Retina (tissue), 1 donor: ENCODE measurements around the gene TEAD1.

Experiments used
- DNase-seq: peaks from one replicate; pipeline ENCODE4 v3.0.0-alpha.2; 2016

The TEAD1 gene

GRCh38 chr11:12667646-12668045, 6.6 kb upstream of the TEAD1 start:
- DNase-seq: no peak

DNA sequence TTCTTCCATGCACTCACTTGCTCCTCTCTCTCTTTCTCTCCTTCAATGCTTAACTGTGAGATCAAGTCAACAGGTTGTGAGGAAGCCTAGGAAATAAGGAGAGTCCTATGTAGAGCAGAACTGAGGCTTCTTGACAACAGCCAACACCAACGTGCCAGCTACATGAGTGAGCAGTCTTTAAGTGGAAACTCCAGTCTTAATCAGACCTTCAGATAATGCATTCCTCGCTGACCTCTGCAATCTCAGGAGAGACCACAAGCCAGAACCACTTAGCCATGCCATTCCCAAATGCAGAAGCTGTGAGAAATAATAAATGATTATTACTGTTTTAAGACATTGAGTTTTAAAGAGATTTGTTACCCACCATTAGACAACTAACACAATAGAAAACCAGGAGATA, 6.1 kb upstream of the TEAD1 start:
- no peak for DNase-seq

DNA sequence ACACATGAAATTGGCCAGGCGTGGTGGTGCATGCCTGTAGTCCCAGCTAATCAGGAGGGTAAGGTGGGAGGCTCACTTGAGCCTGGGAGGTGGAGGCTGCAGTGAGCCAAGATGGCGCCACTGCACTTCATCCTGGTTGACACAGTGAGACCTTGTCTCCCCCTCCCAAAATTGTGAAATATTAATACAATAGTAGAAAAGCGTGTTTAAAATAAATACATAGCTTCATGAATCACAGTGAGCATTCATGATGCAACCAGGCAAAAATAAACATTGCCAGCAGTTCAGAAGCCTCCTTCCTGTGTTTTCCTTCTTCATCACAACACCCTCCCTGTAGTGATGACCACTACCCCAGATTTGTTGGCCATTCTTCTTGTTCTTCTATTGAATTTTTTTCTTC, 4.3 kb upstream of the TEAD1 start:
- no peak for DNase-seq

DNA sequence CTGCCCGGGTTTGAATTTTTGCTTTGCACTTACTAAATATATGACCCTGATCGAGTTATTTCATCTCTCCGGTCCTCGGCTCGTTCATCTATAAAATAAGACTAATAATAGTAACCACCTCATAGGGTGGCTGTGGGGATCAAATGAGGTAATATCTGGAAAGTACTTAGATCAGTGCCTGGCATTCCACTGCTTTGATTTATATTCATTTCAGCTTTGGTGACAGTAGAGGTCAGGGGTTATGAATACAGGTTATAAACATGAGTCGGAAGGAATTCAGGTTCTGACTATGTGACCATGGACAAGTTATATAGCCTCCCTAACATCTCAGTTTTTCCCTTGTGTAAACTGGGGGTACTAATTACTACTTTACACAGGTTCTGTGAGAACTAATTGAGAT, 2.9 kb upstream of the TEAD1 start:
- no peak for DNase-seq

DNA sequence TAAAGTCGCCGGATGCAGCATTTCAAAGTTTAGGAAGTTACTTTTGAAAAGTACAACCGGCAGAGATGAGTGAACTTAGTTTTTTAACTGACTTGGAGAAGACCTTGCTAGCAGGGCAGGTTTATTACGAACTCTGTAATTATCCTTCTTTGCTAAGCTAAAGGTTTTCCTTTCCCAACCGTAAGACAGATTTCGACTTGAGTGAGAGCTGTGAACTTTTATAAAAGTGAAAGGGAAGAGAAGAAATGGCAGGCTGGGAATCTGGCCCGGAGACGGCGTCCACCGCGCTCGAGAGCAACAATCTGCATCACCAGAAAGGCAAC, 659 bp upstream of the TEAD1 start:
- DNase-seq: no peak

- no peak for DNase-seq
These were observed 332 bp downstream of the TEAD1 start for GRCh38 chr11:12674571-12674935.

DNA sequence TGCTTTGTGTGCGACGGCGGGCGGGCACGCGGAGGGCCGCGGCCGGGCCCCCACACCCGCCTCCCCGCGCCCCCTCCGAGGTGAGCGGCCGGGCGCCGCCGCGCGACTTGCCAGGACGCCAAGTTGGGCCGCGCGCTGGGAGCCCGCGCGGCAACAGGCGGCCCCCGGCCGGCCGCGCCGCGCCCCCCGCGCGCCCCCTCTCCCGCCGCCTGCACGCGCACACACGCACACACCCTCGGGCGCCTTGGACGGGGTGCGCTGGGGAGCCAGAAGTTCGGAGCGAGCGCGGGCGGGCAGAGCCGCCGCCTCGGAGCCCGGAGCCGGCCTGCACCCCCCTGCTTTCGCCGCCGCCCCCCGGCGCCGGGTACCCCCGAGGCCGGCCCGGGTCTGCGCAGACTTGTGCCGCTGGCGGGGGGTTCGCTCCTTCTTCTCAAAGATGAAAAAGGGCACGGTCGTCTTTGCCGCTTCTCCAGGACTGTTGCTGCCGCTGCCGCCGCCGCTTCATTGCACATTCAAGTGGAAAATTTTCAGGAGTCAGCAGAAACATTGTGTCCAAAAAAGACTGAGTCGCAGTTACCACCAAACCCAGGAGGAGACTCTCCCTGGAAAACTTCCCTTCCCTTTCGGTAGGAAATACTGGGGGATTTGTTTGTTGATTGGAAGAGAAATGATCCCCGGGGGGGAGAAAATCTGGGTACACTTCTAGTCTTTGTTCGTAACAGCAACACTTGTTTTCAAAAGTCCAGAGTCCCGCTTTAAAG, 895 bp downstream of the TEAD1 start:
- peak; percentile 69 for DNase-seq

DNA sequence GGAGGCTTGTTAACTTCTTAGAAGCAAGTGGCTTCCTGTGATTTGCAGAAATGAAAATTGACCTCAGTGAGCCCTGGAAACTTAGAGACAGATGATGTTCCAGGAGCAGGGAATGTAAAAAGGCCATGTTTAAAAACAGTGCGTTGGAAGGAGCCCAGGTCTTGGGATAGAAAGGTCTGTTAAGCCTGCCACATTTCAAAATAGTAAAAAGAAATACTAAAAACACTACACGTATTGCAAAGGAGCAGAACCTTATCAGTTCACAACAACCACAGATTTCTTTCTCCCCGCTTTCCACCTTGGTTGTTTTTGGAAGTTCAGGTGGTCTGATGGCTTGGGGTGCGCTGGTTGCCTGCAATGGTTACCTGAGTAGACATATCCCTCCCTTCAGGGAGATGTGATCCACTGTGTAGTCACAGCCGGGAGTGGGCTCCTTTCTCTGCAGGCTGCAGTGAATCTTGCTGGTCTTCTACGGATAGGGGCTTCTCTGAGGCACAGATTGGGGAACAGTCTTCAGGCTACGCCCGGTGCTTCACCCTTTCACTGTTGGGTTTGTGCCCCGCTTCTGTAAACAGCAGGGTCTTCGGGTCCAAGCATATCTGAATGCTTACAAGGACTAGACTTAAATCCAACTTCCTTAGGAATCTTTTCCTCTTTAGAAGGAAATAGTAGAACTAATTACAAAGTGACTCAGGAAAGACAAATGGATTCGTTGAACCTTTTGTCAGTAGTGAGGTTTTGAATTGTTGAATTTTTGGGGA, 1.9 kb downstream of the TEAD1 start:
- DNase-seq: peak; percentile 60

DNA sequence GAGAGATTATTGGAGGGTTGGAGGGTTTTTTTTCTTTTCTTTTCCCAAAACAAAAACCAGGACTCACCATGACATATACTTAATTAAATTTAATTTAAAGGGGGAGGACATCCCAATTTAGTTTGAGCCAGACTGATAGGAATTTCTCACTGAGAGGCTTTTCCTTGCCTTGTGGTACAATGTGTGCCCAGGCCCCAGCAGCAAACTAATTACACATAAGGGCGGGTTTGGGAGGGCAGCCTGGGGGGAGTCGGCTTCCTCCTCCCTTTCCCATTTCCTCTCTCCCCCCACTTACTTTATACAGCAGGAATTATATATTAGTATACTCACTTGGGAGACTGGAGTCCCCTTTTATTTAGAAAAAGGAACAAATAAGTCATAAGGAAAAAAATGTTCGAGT, 2.9 kb downstream of the TEAD1 start:
- no peak for DNase-seq

- no peak for DNase-seq
These were observed 3.9 kb downstream of the TEAD1 start for GRCh38 chr11:12678092-12678491.

GRCh38 chr11:12678991-12679390, 4.8 kb downstream of the TEAD1 start:
- DNase-seq: no peak

- DNase-seq: no peak
These were observed 5.2 kb downstream of the TEAD1 start for GRCh38 chr11:12679471-12679870.

DNA sequence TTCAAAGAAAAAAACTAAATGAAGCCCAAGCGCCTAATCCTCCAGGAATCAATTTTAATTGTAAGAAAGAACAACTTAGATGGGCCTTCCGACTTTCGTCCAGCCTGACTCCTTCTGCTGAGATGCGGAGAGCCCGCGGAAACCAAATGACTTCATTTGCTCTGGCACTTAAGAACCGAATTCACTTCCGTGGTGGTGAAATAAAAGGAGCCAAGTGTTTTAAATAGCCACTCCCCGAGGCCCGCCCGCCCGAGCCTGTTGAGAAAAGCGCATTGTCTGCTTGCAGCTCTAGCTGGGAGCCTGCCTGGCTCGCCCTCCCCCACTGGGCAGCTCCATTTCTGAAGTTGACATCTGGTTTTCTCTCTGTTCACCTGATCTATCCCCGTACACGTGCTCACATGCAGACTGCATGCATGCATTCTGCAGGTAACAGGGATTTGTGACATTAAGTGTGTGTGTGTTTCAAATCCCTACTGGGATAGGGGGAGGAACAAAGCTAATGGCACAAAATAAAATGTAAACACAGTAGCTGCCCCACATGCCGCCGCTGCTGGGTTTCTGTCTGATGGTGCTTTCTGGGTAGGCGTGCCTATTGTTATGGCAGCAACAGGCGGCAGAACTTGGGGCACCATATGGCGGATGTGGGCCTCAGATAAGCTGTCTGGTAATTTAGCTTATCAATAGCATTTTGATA, 6.2 kb downstream of the TEAD1 start:
- DNase-seq: peak; percentile 85

GRCh38 chr11:12680940-12681258, 6.7 kb downstream of the TEAD1 start:
- no peak for DNase-seq

DNA sequence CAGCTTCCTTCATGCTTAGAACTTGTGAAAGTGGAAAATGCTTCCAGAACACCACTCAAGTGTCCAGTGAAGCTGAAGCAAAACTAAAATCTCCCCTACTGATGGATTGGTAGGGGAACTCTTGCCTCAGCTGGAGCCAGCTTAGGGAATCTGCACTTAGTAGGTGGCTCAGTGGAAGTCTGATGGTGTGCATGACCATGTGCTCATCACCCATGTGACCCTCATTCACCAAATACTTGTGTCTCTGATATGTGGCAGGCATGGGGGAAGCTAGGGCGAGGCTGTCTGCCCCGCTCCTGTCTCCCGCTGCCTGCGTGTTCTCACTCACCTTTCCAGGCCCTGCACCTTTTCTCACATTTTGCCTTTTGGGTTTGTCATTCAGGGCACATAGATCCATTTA, 7.2 kb downstream of the TEAD1 start:
- DNase-seq: no peak

GRCh38 chr11:12682288-12682687, 8.1 kb downstream of the TEAD1 start:
- DNase-seq: no peak

DNA sequence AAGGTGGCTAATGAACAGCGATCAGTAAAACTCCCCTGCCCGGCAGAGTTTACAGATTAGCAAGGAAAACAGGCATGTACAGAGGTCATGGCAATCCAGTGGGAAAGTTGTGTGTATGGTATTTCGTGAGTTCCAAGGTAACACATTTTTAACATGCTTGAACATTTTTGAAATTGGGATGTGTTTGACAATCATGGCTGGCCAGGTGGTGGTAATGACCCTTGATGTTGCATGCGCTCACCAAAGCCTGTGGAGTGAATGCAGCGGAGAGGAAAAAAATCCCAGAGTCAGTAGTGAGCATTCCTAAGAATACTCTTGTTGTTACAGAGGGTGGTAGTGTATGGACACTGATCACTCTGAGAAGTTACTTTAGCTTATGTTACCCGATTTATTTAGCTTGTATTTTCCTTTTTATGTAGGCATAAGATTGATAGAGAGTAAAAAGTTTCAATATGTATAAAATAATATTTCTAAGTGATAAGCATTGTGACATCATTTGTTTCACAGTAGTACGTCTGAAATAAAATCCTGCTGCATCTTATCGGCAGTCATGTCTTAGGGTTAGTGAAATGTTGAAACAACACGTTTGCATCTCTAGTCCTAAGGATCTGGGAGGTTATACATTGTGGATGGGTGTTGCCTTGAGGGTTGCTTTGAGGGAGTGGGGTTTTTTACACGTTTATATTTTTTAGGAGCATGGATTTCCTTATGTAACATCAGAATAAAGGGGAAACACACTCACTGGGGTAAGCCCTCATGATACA, 8.7 kb downstream of the TEAD1 start:
- no peak for DNase-seq

- no peak for DNase-seq
These were observed 9.7 kb downstream of the TEAD1 start for GRCh38 chr11:12683874-12684273.

GRCh38 chr11:12684315-12684714, 10.1 kb downstream of the TEAD1 start:
- no peak for DNase-seq

DNA sequence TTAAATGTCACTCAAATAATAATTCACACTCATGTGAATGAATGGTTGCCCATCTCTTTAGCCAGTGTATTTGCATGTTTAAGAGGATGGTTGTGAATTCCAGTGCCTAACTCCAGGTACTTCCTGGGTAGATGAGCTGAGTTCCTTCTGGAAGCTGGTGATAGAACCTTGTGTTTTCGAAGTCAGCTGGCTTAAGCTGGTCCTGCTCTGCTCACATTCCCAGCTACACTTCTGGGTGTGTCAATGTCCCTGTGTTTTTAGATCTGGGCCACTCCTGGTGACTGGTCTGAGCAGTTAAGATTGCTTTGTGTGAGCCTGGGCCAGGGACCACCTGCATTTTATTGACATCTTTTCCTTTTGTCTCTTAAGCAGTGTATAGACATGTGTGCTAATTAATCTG, 10.6 kb downstream of the TEAD1 start:
- no peak for DNase-seq

DNA sequence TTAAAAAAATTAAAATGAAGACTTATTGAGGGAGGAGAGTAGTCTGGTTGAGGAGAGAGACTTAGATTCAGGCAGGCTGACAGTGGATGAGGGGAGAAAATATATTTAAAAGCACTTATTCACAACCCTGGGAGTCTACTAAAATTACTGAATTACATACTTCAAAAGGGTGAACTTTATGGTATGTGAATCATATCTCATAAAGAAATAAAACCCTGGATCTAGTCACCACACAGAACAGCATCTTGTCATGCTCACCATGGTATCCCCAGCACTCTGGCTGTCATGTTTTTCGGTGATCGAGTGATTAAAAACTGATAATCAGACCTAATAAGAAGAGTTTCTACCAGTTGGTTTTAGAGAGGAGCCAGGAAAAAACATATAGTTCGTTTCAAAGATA, 11.0 kb downstream of the TEAD1 start:
- no peak for DNase-seq

GRCh38 chr11:12686246-12687060, 12.2 kb downstream of the TEAD1 start:
- no peak for DNase-seq

DNA sequence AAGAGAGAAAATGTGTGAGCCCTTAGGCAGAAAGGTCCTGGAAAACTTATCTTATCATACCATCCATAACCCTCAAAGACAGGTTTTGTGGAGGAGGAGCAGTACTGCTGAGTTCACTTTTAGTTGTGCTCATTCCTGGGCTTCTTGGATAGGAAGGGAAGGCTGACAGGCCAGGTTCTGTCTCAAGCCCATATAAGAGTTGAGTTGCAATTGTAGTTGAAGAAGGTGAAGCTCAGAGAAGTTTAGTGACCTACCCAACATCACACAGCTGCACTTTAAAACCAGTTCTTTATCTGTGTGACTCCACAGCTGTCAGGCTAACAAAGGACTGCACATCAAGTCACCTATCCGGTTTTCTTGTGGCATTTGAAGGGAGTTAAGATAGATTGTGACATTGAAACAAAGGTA, 13.0 kb downstream of the TEAD1 start:
- DNase-seq: no peak
